Sigmoid colon (tissue), 7 donors: ENCODE results near the gene GAB2. TPM values are rescaled to one million over a fixed set of nuclear protein-coding genes. Genes with fewer than 3 reads are reported as not detected.
A peak's percentile ranks its signal among the peaks of the same experiment; 100 is the strongest.

Experiments
- DNase-seq: peaks from one replicate; pipeline ENCODE4 v3.0.0-alpha.2; 2019
- H3K27ac ChIP-seq, 4 donors: fragments of 200-600 bp; sonication (generic); one replicate each; pipeline ENCODE4 v1.5.1; 2016 to 2019; ENCODE audit warnings: mild to moderate bottlenecking in 1 of 4
- H3K27me3 ChIP-seq, 3 donors: fragments of 200-600 bp; sonication (generic); one replicate each; pipeline ENCODE4 v1.5.1; 2019; ENCODE audit warnings: mild to moderate bottlenecking in 1 of 3
- H3K36me3 ChIP-seq, 4 donors: fragments of 200-600 bp; sonication (generic); one replicate each; pipeline ENCODE4 v1.5.1; 2016 to 2019
- H3K4me1 ChIP-seq, 4 donors: fragments of 200-600 bp; sonication (generic); one replicate each; pipeline ENCODE4 v1.5.1; 2017 to 2019
- H3K4me3 ChIP-seq, 4 donors: fragments of 200-600 bp; sonication (generic); one replicate each; pipeline ENCODE4 v1.5.1; 2017 to 2019; ENCODE audit warnings: mild to moderate bottlenecking in 2 of 4, moderate library complexity in 1 of 4
- H3K9me3 ChIP-seq, 4 donors: fragments of 200-600 bp in 3 of 4; sonication (generic) in 3 of 4; one replicate each; pipeline versions ENCODE4 v1.5.1 to v1.6.1; 2013 to 2019
- CTCF ChIP-seq, 4 experiments: fragments of 450-650 bp in 3 of 4; fragments of 200-600 bp in 1 of 4; IDR thresholded peaks; one replicate each; pipeline ENCODE4 v1.5.1; 2016 to 2019; ENCODE audit warnings: antibody characterized with exemption in 4 of 4, mild to moderate bottlenecking in 3 of 4, moderate library complexity in 2 of 4
- EP300 ChIP-seq, 4 donors: sonication (generic); formaldehyde crosslinking; IDR thresholded peaks; one replicate each; pipeline ENCODE4 v1.6.1; 2017; ENCODE audit warnings: antibody characterized with exemption in 4 of 4
- POLR2A ChIP-seq, 2 donors: fragments of 450-650 bp; IDR thresholded peaks; one replicate each; pipeline ENCODE4 v1.6.1; 2016; ENCODE audit warnings: antibody characterized with exemption in 2 of 2, mild to moderate bottlenecking in 2 of 2, moderate library complexity in 2 of 2
- POLR2AphosphoS5 ChIP-seq, 4 donors: sonication (generic); formaldehyde crosslinking; IDR thresholded peaks; one replicate each; pipeline ENCODE4 v1.6.1; 2017; ENCODE audit warnings: antibody characterized with exemption in 4 of 4
- WGBS, 2 donors: extraction: QIAGEN DNeasy Blood & Tissue Kit; methylation state at CpG; one replicate each; pipeline ENCODE4 v1.1.7; 2013; 5-methylcytosine and 5-hydroxymethylcytosine counted together
- intact Hi-C: fragments of 100-400 bp; cut with DNase I; formaldehyde crosslinking; loops from one replicate; pipeline ENCODE4 v1.15.1; 2023
- polyA plus RNA-seq, 3 donors: library from polyadenylated mRNA; stranded (reverse); fragments of 200-250 nt; gene quantifications; one replicate each; pipeline ENCODE4 v1.2.3, GENCODE V29; 2013
- total RNA-seq, 4 donors: library from RNA; depleted of rRNA; stranded (reverse); fragments of >200 nt; gene quantifications; one replicate each; pipeline ENCODE4 v1.1.0, GENCODE V29; 2016
- donor health status: healthy with polysubstance abuse.
- donor health status: Bipolar disorder and iron deficiency.
- donor health status: healthy.

GAB2 gene
- total and polyA plus RNA-seq, 7 donors, result 10.8 to 23.5 (median 13.6) TPM

GRCh38 chr11:78314762-78315161 lies 102.9 kb downstream of the GAB2 start:
- H3K36me3 ChIP-seq, result no peaks in the 10 kb centered on the region
- intact Hi-C loops, result loop anchor here (5.0 to 10.0 kb wide), 2 partner anchors 103 to 150 kb away; partner anchors contain the start of gene GAB2
- DNase-seq, result no peak
- TF ChIP-seq CTCF (IDR thresholded peaks at IDR 0.05), result no peak
- TF ChIP-seq POLR2A (IDR thresholded peaks at IDR 0.05), result no peak
- TF ChIP-seq POLR2AphosphoS5 (IDR thresholded peaks at IDR 0.05), result no peak
- no peak for TF ChIP-seq EP300 (IDR thresholded peaks at IDR 0.05)
- no peak overlapping the region for H3K4me3 ChIP-seq
- H3K9me3 ChIP-seq, result no peaks in the 10 kb centered on the region
- WGBS, 2 donors, result 66 to 81% methylated on average over 5 of the region's 5 CpGs
- no peak overlapping the region for H3K27ac ChIP-seq
- peaks cover 0 to 51% (median 33%) of the 10 kb centered on the region in 4 donors for H3K4me1 ChIP-seq
- no peaks in the 10 kb centered on the region for H3K27me3 ChIP-seq

GRCh38 chr11:78313898-78314297 lies 103.7 kb downstream of the GAB2 start:
- Histone ChIP-seq H3K27ac (no peak overlapping the region), H3K4me1 (peaks cover 0 to 42% (median 26%) of the 10 kb centered on the region in 4 donors), H3K4me3 (no peak overlapping the region), H3K9me3 (no peaks in the 10 kb centered on the region), H3K27me3 (no peaks in the 10 kb centered on the region), H3K36me3 (no peaks in the 10 kb centered on the region)
- intact Hi-C loops, result loop anchor here (10.0 kb wide), 1 partner anchor 149 kb away; no protein-coding TSS in a partner anchor
- DNase-seq, result no peak
- TF ChIP-seq EP300 (IDR thresholded peaks at IDR 0.05) (no peak), POLR2AphosphoS5 (IDR thresholded peaks at IDR 0.05) (no peak), CTCF (IDR thresholded peaks at IDR 0.05) (no peak), POLR2A (IDR thresholded peaks at IDR 0.05) (no peak)
- 55 to 82% methylated on average over 2 of the region's 2 CpGs for WGBS, 2 donors

GRCh38 chr11:78313181-78313795 lies 104.3 kb downstream of the GAB2 start:
- intact Hi-C loops, result loop anchor here (10.0 kb wide), 1 partner anchor 148 kb away; no protein-coding TSS in a partner anchor
- H3K9me3 ChIP-seq, result no peaks in the 10 kb centered on the region
- H3K27ac ChIP-seq, result no peak overlapping the region
- DNase-seq, result no peak
- H3K27me3 ChIP-seq, result no peaks in the 10 kb centered on the region
- TF ChIP-seq CTCF (IDR thresholded peaks at IDR 0.05) (no peak), POLR2A (IDR thresholded peaks at IDR 0.05) (no peak), EP300 (IDR thresholded peaks at IDR 0.05) (no peak), POLR2AphosphoS5 (IDR thresholded peaks at IDR 0.05) (peak in 1 of 4 donors; percentile 37)
- WGBS, 2 donors, result 70 to 86% methylated on average over 2 of the region's 2 CpGs
- H3K36me3 ChIP-seq, result no peaks in the 10 kb centered on the region
- H3K4me1 ChIP-seq, result peaks cover 0 to 36% (median 20%) of the 10 kb centered on the region in 4 donors
- H3K4me3 ChIP-seq, result no peak overlapping the region

GRCh38 chr11:78312712-78313111 lies 104.9 kb downstream of the GAB2 start:
- Histone ChIP-seq H3K4me3 (no peak overlapping the region), H3K27ac (no peak overlapping the region), H3K36me3 (no peaks in the 10 kb centered on the region), H3K4me1 (peaks cover 0 to 31% (median 17%) of the 10 kb centered on the region in 4 donors), H3K9me3 (no peaks in the 10 kb centered on the region), H3K27me3 (no peaks in the 10 kb centered on the region)
- intact Hi-C loops, result loop anchor here (10.0 kb wide), 1 partner anchor 148 kb away; no protein-coding TSS in a partner anchor
- no peak for DNase-seq
- TF ChIP-seq POLR2AphosphoS5 (IDR thresholded peaks at IDR 0.05), result no peak
- WGBS, 2 donors, result 35 to 73% methylated on average over 4 of the region's 4 CpGs

GRCh38 chr11:78311702-78312371 lies 105.8 kb downstream of the GAB2 start:
- Histone ChIP-seq H3K36me3 (no peaks in the 10 kb centered on the region), H3K4me1 (peaks cover 0 to 29% (median 17%) of the 10 kb centered on the region in 4 donors), H3K27ac (no peak overlapping the region), H3K9me3 (no peaks in the 10 kb centered on the region), H3K4me3 (no peak overlapping the region), H3K27me3 (no peaks in the 10 kb centered on the region)
- no peak for TF ChIP-seq CTCF (IDR thresholded peaks at IDR 0.05)
- TF ChIP-seq EP300 (IDR thresholded peaks at IDR 0.05), result no peak
- no peak for TF ChIP-seq POLR2AphosphoS5 (IDR thresholded peaks at IDR 0.05)
- intact Hi-C loops, result loop anchor here (10.0 kb wide), 1 partner anchor 147 kb away; no protein-coding TSS in a partner anchor
- no peak for DNase-seq
- 86 to 92% methylated on average over 5 of the region's 5 CpGs for WGBS, 2 donors
